Endothelial cell (in vitro differentiated cells): Measurements from ENCODE around the gene GOLGA8N. TPM values are rescaled to one million over a fixed set of nuclear protein-coding genes. Genes with fewer than 3 reads are reported as not detected.
A peak's percentile ranks its signal among the peaks of the same experiment; 100 is the strongest.
"Not testable (repeated sequence)": the region's sequence is repeated elsewhere in the genome, so short reads cannot be mapped to it uniquely, and the experiment has no call there.

Source experiments
- DNase-seq: peaks from one replicate; pipeline ENCODE4 v3.0.0; 2021; ENCODE audit warnings: low spot score
- H3K27ac Mint-ChIP-seq: one replicate; pipeline ENCODE4 v1.8.0; 2021; ENCODE audit warnings: mixed read lengths, inconsistent platforms; ENCODE audit not compliant: unreplicated experiment
- H3K27me3 Mint-ChIP-seq: one replicate; pipeline ENCODE4 v1.8.0; 2021; ENCODE audit warnings: mild to moderate bottlenecking, moderate library complexity, mixed read lengths, inconsistent platforms; ENCODE audit not compliant: unreplicated experiment
- H3K36me3 Mint-ChIP-seq: one replicate; pipeline ENCODE4 v1.8.0; 2021; ENCODE audit warnings: mild to moderate bottlenecking, low read depth, mixed read lengths, inconsistent platforms; ENCODE audit not compliant: unreplicated experiment
- H3K4me1 Mint-ChIP-seq: one replicate; pipeline ENCODE4 v1.8.0; 2021; ENCODE audit warnings: mild to moderate bottlenecking, mixed read lengths, inconsistent platforms; ENCODE audit not compliant: unreplicated experiment
- H3K4me3 Mint-ChIP-seq: one replicate; pipeline ENCODE4 v1.8.0; 2021; ENCODE audit warnings: mild to moderate bottlenecking, mixed read lengths, inconsistent platforms; ENCODE audit not compliant: unreplicated experiment
- H3K9me3 Mint-ChIP-seq: one replicate; pipeline ENCODE4 v1.8.0; 2021; ENCODE audit warnings: mixed read lengths, inconsistent platforms; ENCODE audit not compliant: unreplicated experiment
- long read RNA-seq: library from polyadenylated mRNA; unstranded; transcript quantifications from one replicate; pipeline ENCODE4 v2.0.0, GENCODE V29; 2020; ENCODE audit not compliant: unreplicated experiment
- total RNA-seq: library from RNA; stranded (reverse); fragmentation: NEBNext Ultra II Directional; extraction: Animal tissue kit (Norgen Biotek cat#: 25700); gene quantifications from one replicate; pipeline ENCODE4 v1.2.1, GENCODE V29; 2021; ENCODE audit not compliant: unreplicated experiment

The GOLGA8N gene
- total RNA-seq: 2.3 TPM
- long read RNA-seq: 0 reads

DNA sequence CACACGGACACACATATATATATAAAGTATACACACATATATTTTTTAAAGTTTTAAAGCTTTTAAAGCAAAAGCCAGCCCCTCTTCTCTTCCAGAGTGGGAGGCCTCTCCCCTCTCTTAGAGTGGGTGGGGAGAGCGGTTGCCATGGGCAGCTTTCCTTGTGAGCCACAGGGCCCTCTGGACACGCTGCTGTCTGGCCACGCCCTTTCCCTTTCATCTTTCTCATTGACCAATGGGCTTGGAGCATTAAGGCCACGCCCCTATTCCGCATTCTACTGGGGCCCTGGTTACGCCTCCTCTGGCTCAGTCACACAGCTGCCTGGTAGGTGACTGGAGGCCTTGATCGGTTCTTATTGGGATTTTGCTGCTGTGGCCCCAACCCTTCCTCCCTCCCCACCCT lies at the start of gene GOLGA8N:
Gene GOLGA8N, plus strand, starts transcription at position 306 of the 400 bp plus-strand sequence.
- H3K36me3 Mint-ChIP-seq, H3K9me3 Mint-ChIP-seq, H3K27me3 Mint-ChIP-seq, H3K4me1 Mint-ChIP-seq, DNase-seq, H3K27ac Mint-ChIP-seq, H3K4me3 Mint-ChIP-seq: not testable (repeated sequence)

DNA sequence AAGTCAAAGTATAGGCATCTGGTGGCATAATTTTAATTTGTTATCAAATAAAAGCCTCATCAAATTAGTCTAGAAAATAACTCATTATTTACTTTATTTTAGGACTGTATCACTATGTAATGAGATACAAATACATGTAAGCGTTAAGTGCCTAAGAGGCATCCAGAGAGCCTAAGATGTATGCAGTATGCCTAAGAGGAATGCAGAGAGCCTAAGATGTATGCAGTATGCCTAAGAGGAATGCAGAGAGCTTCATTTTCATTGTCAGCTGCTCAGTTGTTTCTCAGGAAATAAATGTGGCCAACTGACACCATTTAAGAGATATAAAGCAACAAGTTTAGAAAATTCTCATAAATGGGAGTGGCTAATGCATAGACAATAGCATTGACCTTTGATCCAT lies 49.8 kb upstream of the GOLGA8N start:
- not testable (repeated sequence) for H3K4me3 Mint-ChIP-seq, H3K9me3 Mint-ChIP-seq, H3K27ac Mint-ChIP-seq, DNase-seq, H3K27me3 Mint-ChIP-seq, H3K4me1 Mint-ChIP-seq, H3K36me3 Mint-ChIP-seq

DNA sequence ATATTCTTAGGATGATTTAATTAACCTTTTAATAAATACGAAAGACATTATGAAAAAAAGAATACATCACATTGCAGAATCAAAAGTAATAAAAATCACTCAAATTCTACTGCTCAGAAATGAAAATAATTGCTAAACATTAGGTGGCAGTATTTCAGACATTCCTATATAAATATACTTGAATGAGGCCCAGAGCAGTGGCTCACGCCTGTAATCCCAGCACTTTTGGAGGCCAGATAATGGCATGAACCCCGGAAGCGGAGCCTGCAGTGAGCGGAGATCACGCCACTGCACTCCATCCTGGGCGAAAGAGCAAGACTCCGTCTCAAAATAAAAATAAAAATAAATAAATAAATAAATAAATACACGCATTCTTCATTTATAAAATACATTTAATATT lies 48.1 kb upstream of the GOLGA8N start:
- H3K9me3 Mint-ChIP-seq, H3K36me3 Mint-ChIP-seq, H3K4me3 Mint-ChIP-seq, H3K4me1 Mint-ChIP-seq, DNase-seq, H3K27ac Mint-ChIP-seq, H3K27me3 Mint-ChIP-seq: not testable (repeated sequence)

DNA sequence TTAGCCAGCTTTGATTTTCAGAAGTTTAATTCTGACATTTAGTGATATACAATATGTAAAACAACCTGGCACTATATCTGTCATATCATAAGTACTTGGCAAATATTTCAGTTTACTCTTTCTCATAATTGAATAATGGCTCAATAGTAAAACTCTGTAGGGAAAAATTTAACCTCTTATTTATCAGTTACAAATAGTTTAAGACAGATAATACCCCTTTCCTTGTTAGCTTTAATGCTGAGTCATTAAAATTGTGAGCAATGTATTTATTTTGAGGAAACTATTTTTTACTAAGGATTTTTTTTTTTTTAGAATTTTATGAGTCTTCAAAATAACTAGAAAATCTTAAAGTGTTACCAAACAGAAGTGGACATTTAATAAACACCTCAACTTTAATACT lies 38.7 kb upstream of the GOLGA8N start:
- not testable (repeated sequence) for H3K27me3 Mint-ChIP-seq, H3K36me3 Mint-ChIP-seq, DNase-seq, H3K4me3 Mint-ChIP-seq, H3K9me3 Mint-ChIP-seq, H3K27ac Mint-ChIP-seq, H3K4me1 Mint-ChIP-seq

DNA sequence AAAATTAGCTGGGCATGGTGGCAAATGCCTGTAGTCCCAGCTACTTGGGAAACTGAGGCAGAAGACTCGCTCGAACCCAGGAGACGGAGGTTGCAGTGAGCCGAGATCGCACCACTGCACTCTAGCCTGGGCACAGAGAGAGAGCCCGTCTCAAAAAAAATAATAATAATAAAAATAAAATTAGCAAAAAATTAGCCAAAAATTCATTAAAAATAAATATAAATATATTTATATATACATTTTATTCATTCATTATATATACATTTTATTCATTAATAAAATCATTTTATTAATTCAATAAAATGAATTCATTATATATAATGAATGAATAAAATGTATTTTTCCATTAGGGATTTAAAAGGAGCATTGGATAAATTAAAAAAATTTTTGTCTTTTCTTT lies 31.1 kb upstream of the GOLGA8N start:
- H3K27ac Mint-ChIP-seq, H3K4me3 Mint-ChIP-seq, DNase-seq, H3K36me3 Mint-ChIP-seq, H3K27me3 Mint-ChIP-seq, H3K9me3 Mint-ChIP-seq, H3K4me1 Mint-ChIP-seq: not testable (repeated sequence)

DNA sequence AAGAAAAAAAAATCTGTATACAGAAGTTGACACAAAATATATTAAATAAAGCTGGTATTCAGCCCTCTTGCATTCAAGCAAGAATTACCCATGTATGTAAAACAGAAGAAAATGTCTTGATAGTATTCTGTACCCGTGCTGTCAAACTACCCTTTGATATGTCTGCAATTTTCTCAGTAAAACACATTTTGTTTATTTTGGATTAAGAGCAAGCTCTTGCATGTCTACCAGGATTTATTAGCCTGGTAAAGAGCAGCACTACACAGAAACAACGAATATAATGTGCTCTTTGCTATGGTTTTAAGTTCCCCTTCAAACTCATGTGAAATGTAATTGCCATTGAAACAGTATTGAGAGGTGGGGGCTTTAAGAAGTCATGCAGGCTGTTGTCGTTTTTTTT lies 24.3 kb upstream of the GOLGA8N start:
- H3K27ac Mint-ChIP-seq, H3K9me3 Mint-ChIP-seq, DNase-seq, H3K4me1 Mint-ChIP-seq, H3K4me3 Mint-ChIP-seq, H3K27me3 Mint-ChIP-seq, H3K36me3 Mint-ChIP-seq: not testable (repeated sequence)

DNA sequence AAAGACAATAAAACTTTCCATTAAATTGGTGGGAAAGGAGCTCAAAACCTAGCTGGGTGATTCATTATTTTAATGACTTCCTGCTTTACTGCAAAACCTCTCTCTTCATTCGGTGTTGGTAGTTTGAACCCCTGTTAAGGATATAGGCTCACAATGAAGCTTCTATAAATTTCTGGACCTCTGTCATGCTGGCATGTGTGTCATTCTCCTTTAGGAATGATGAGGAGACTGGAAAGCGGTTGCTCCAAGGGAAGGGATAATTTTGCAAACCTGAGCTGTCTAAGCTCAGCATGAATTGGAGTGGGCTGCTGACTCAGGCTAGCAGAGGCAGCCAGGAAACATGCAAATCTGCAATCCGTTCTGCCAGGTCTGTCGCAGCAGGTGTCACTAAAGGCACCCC lies 14.8 kb upstream of the GOLGA8N start:
- not testable (repeated sequence) for DNase-seq, H3K27ac Mint-ChIP-seq, H3K4me3 Mint-ChIP-seq, H3K4me1 Mint-ChIP-seq, H3K36me3 Mint-ChIP-seq, H3K9me3 Mint-ChIP-seq, H3K27me3 Mint-ChIP-seq

DNA sequence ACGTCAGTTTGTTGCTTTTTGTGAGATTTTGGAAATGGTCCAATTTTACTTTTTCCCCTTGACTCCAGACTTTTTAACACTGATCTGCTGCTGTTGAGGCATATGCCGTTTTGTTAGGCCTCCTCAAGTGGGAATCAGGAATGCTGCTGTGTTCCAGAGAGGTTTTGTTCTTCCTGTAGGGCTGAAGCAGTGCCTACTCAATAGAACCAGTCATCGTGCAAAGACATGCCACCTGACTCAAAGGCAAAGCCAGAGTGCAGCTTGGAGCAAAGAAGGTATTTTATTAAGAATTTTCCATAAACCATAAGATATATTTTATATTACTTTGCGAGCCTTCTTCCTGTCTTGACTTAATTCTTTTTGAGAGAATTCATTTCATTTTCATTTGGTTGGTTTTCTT lies 7.4 kb upstream of the GOLGA8N start:
- H3K4me3 Mint-ChIP-seq, H3K36me3 Mint-ChIP-seq, H3K27ac Mint-ChIP-seq, H3K27me3 Mint-ChIP-seq, H3K4me1 Mint-ChIP-seq, H3K9me3 Mint-ChIP-seq, DNase-seq: not testable (repeated sequence)

DNA sequence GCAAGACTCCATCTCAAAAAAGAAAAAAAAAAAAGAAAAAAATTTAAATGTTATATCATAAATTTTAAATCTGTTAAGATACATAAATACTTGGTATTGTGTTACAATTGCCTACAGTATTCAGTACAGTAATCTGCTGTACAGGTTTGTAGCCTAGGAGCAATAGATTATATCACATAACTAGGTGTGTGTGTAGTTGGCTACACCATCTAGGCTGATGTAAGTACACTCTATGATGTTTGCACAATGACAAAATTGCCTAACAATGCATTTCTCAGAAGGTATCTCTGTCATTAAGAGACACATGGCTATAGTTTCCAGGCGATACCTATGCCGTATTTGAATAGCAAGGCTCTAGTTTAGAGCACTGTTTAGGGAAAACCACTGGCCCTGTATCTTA lies 16.3 kb downstream of the GOLGA8N start:
- DNase-seq, H3K27ac Mint-ChIP-seq, H3K4me3 Mint-ChIP-seq, H3K9me3 Mint-ChIP-seq, H3K27me3 Mint-ChIP-seq, H3K4me1 Mint-ChIP-seq, H3K36me3 Mint-ChIP-seq: not testable (repeated sequence)

DNA sequence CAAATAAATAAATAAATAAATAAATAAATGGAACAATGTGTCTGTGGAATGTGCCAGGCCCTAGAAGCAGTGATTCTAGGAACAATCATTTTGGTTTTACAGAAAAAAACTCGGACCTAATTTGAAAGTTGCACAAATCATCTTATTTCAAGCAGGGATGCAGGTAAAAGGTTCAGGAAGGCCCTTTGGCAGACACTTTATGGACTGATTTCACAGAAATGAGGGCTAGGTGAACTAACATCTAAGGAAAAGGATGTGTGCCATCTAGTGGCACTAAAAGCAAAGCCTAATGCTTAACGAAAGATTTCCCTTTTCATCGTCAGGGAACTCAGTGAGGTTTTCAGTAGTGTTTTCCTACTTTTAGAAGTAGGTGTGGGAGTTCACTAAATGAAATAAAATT lies 17.5 kb downstream of the GOLGA8N start:
- H3K27ac Mint-ChIP-seq, H3K4me3 Mint-ChIP-seq, DNase-seq: not testable (repeated sequence)

DNA sequence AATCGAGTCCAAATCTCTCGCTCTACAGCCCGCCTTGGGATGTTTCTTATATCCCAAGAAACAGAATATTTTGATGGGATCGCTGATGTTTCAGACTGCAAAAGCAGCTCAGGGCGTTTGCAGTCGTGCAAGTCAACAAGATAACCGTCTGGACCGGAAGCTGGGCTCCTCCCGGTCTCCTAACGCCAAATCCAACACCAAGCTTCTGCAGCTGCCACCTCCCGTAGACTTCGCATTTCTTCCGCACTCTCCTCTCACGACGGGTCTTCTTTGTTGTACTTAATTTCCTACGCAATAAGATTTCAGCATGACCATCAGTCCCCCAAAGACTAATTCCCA lies 21.4 kb downstream of the GOLGA8N start:
- not testable (repeated sequence) for H3K4me1 Mint-ChIP-seq, H3K27ac Mint-ChIP-seq, H3K36me3 Mint-ChIP-seq, H3K9me3 Mint-ChIP-seq, H3K27me3 Mint-ChIP-seq
- peak; percentile 8 for DNase-seq
- H3K4me3 Mint-ChIP-seq: peak overlapping the region; percentile 99

More for the DNA sequence above, 17.5 kb downstream of the GOLGA8N start:
- not testable (repeated sequence) for H3K36me3 Mint-ChIP-seq, H3K4me1 Mint-ChIP-seq, H3K9me3 Mint-ChIP-seq, H3K27me3 Mint-ChIP-seq

DNA sequence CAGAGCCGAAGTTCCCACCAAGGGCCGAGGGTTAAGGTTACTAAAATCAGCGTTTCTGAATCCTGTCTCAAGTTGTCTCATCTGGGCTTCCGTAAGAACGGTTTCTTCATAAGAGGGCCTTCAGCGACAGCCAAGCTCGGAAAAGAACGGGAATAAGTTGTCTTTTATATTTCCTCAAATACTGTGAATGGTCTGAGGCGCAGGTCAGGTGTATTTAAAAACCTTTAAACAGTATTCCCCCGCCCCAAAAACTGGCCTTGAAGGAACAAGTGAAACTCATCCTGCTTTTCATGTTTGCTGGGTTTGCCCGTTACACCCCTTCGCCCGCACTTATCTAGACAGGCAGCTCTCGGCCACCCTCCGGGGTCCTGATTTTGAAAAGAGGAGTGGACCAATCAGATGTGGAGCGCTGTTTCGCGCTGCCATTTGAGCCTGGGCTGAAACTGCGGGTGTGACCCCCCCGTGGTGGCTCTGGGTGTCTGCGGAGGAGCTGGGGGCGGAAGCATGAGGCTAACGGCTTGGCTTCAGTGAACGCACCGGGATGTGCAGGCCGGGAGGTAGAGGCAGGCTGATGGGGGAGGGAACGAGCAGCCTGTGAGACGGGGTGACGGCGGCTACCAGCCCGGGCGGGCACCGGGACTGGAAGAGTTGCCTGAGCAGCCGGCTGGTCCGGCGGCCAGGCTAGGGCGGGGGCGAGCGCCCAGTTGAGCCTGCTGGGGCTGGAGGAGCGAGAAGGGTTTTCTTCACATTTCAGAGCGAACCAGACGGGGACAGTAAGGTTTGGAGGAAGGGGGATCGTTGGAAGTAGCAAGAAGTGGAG lies 22.0 kb downstream of the GOLGA8N start, which contains the start of gene ARHGAP11A:
Gene ARHGAP11A, plus strand, starts transcription at position 454 of the 820 bp plus-strand sequence. CDS start 708 bp downstream, outside the sequence.
- DNase-seq: peak; percentile 70
- not testable (repeated sequence) for H3K36me3 Mint-ChIP-seq, H3K4me1 Mint-ChIP-seq, H3K9me3 Mint-ChIP-seq, H3K27me3 Mint-ChIP-seq
- H3K4me3 Mint-ChIP-seq: peak within 1 kb of the TSS; percentile 99
- H3K27ac Mint-ChIP-seq: peak within 1 kb of the TSS; percentile 93
